ENCODE measurements around the gene SOCS7.

DNA sequence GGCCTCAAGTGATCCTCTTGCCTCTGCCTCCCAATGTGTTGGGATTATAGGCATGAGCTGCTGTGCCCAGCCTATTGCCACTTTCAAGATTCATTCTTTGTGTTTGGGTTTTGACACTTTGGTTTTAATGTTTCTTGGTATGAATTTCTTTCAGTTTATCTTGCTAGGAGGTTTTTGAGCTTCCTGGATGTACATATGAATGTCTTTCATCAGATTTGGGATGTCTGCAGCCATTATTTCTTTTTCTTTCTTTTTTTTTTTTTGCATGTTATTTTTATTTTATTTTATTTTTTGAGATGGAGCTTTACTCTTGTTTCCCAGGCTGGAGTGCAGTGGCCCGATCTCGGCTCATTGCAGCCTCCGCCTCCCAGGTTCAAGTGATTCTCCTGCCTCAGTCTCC, 36.1 kb upstream of the SOCS7 start:
- no peak for TF ChIP-seq GLIS3 (CRISPR knock-in tag; IDR thresholded peaks at IDR 0.05)
- TF ChIP-seq ZNF565 (CRISPR knock-in tag; conservative IDR thresholded peaks at IDR 0.05; ENCODE audit: low read depth) = no peak
- no peak for TF ChIP-seq CSDC2 (CRISPR knock-in tag; IDR thresholded peaks at IDR 0.05)
- TF ChIP-seq RARB (CRISPR knock-in tag; IDR thresholded peaks at IDR 0.05) = no peak
- TF ChIP-seq, protein P1, sequence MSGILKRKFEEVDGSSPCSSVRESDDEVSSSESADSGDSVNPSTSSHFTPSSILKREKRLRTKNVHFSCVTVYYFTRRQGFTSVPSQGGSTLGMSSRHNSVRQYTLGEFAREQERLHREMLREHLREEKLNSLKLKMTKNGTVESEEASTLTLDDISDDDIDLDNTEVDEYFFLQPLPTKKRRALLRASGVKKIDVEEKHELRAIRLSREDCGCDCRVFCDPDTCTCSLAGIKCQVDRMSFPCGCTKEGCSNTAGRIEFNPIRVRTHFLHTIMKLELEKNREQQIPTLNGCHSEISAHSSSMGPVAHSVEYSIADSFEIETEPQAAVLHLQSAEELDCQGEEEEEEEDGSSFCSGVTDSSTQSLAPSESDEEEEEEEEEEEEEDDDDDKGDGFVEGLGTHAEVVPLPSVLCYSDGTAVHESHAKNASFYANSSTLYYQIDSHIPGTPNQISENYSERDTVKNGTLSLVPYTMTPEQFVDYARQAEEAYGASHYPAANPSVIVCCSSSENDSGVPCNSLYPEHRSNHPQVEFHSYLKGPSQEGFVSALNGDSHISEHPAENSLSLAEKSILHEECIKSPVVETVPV (CRISPR knock-in tag; IDR thresholded peaks at IDR 0.05) = no peak
- no peak for TF ChIP-seq ZNF8 (CRISPR knock-in tag; IDR thresholded peaks at IDR 0.05)
- no peak for TF ChIP-seq PPARA (CRISPR knock-in tag; IDR thresholded peaks at IDR 0.05; ENCODE audit: borderline replicate concordance)
- no peak for TF ChIP-seq ISL1 (CRISPR knock-in tag; IDR thresholded peaks at IDR 0.05)
- no peak for TF ChIP-seq ARNTL (CRISPR knock-in tag; IDR thresholded peaks at IDR 0.05; ENCODE audit: borderline replicate concordance, low read depth)
- no peak for TF ChIP-seq ZFP3 (CRISPR knock-in tag; IDR thresholded peaks at IDR 0.05)
- no peak for TF ChIP-seq ZFP30 (CRISPR knock-in tag; IDR thresholded peaks at IDR 0.05)
- TF ChIP-seq, protein P2, sequence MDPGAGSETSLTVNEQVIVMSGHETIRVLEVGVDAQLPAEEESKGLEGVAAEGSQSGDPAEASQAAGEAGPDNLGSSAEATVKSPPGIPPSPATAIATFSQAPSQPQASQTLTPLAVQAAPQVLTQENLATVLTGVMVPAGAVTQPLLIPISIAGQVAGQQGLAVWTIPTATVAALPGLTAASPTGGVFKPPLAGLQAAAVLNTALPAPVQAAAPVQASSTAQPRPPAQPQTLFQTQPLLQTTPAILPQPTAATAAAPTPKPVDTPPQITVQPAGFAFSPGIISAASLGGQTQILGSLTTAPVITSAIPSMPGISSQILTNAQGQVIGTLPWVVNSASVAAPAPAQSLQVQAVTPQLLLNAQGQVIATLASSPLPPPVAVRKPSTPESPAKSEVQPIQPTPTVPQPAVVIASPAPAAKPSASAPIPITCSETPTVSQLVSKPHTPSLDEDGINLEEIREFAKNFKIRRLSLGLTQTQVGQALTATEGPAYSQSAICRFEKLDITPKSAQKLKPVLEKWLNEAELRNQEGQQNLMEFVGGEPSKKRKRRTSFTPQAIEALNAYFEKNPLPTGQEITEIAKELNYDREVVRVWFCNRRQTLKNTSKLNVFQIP (CRISPR knock-in tag; IDR thresholded peaks at IDR 0.05; ENCODE audit: borderline replicate concordance, low read depth) = no peak
- TF ChIP-seq, protein P3, sequence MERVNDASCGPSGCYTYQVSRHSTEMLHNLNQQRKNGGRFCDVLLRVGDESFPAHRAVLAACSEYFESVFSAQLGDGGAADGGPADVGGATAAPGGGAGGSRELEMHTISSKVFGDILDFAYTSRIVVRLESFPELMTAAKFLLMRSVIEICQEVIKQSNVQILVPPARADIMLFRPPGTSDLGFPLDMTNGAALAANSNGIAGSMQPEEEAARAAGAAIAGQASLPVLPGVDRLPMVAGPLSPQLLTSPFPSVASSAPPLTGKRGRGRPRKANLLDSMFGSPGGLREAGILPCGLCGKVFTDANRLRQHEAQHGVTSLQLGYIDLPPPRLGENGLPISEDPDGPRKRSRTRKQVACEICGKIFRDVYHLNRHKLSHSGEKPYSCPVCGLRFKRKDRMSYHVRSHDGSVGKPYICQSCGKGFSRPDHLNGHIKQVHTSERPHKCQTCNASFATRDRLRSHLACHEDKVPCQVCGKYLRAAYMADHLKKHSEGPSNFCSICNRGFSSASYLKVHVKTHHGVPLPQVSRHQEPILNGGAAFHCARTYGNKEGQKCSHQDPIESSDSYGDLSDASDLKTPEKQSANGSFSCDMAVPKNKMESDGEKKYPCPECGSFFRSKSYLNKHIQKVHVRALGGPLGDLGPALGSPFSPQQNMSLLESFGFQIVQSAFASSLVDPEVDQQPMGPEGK (CRISPR knock-in tag; IDR thresholded peaks at IDR 0.05; ENCODE audit: borderline replicate concordance) = no peak
- TF ChIP-seq SNAI2 (CRISPR knock-in tag; IDR thresholded peaks at IDR 0.05) = no peak

All from SK-N-SH treated with all-trans-retinoic acid at 6 μM for 48 hours (cell line).